ENCODE measurements around the gene TMEM38B. TPM values are rescaled to one million over a fixed set of nuclear protein-coding genes. Genes with fewer than 3 reads are reported as not detected.

TMEM38B gene, protein sequence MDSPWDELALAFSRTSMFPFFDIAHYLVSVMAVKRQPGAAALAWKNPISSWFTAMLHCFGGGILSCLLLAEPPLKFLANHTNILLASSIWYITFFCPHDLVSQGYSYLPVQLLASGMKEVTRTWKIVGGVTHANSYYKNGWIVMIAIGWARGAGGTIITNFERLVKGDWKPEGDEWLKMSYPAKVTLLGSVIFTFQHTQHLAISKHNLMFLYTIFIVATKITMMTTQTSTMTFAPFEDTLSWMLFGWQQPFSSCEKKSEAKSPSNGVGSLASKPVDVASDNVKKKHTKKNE
- total RNA-seq (2022; extraction: Qiagen RNA extraction), result 14.5 to 17.3 TPM (median 16.2 TPM) in 5 replicates

DNA sequence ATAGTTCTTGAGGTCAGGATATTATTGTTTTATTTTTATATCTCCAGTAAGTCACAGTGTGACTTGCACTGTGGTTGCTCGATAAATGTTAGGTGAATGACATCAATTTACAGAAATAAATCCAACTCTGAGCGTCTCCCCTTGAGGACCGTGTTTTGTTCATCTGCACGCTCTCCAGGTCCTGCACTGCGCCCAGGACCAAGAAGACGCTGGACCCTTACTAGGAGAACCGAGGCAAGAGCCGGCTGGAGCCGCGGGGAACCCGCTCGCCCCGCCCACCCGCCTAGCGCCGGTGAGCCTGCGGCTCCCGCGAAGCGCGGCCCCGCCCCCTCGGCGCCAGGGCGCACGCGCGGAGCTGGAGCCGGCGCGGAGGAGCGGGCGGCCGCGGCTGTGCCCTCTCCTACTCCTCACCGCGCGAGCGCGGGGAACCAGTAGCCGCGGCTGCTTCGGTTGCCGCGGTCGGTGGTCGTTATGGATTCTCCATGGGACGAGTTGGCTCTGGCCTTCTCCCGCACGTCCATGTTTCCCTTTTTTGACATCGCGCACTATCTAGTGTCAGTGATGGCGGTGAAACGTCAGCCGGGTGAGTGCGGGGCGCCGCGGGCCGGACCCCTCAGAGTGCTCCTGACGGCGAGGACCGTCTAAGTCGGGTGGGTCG lies at the start of gene TMEM38B:
TMEM38B (plus strand) TSS at position 352 of the 658 bp plus-strand sequence; CDS start at position 472, 120 bp downstream.

DNA sequence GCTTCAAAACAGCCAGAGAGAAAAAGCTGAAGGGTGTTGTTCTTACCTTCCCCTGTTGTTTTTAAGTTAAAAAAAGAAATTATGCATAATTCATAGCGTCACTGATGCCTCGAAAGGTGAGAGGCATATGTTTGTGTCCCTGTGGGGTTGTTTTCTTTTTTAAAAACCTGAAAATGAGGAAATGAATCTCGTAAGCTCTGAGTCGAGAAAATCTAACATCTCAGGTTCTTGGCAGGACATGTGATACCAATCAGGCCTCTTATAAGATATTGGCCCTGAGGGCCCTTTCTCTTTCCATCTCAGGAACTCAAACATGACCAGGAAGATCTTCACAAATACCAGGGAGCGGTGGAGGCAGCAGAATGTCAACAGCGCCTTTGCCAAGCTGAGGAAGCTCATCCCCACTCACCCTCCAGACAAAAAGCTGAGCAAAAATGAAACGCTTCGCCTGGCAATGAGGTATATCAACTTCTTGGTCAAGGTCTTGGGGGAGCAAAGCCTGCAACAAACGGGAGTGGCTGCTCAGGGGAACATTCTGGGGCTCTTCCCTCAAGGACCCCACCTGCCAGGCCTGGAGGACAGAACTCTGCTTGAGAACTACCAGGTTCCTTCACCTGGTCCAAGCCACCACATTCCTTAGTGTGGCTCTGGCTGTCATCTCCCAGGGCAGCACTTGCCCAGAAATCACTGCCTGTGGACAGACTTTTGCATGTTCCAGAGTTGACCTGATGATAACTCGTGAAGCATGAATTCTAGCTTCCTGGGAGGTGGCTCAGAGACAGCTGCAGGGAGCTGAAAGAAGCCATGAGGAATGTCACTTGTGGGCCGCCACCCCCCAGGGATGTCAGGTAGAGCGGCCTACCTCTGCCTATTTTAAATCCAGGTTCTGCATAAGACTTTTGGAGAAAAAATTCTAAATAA lies 31.9 kb upstream of the TMEM38B start, which contains the start of gene TAL2:
TAL2 (plus strand) TSS at position 274 of the 921 bp plus-strand sequence; CDS start at position 314, 40 bp downstream.

Other genes with a start within 250 kb of the TMEM38B start
- gene FSD1L, start 246.5 kb upstream of the TMEM38B start, total RNA-seq (2022; extraction: Qiagen RNA extraction), result 2.9 to 4.6 TPM (median 4.0 TPM) in 5 replicates
- 5.2 to 9.1 TPM (median 7.3 TPM) in 5 replicates for gene FKTN, start 136.4 kb upstream of the TMEM38B start, total RNA-seq (2022; extraction: Qiagen RNA extraction)
- gene TAL2, start 32.1 kb upstream of the TMEM38B start, total RNA-seq (2022; extraction: Qiagen RNA extraction), result 0.17 to 0.53 TPM (median 0.21 TPM) in 5 replicates

All from A549 treated with Hydrocortisone at 1 μM for 4 hours (cell line).